Activated T-cell treated with anti-CD3 and anti-CD28 coated beads, Interleukin-2, amount 50 U/mL, for 4 hours (primary cell): Measurements from ENCODE around the gene HLA-DOA. TPM values are rescaled to one million over a fixed set of nuclear protein-coding genes. Genes with fewer than 3 reads are reported as not detected.

ENCODE experiments used
- ATAC-seq, 2 donors: fragments of 200-7000 bp; cut with Tn5 transposase; one replicate each; pipeline ENCODE4 v1.10.0; 2021
- DNase-seq: peaks from one replicate; pipeline ENCODE4 v3.0.0-alpha.2; 2020
- H3K27me3 Mint-ChIP-seq: one replicate; pipeline ENCODE4 v1.8.0; 2021; ENCODE audit warnings: low read depth, mixed read lengths
- H3K36me3 Mint-ChIP-seq: one replicate; pipeline ENCODE4 v1.8.0; 2022; ENCODE audit warnings: mixed read lengths; ENCODE audit not compliant: insufficient read depth
- H3K4me1 Mint-ChIP-seq: one replicate; pipeline ENCODE4 v1.8.0; 2021; ENCODE audit warnings: low read depth, mixed read lengths
- H3K4me3 Mint-ChIP-seq: one replicate; pipeline ENCODE4 v1.8.0; 2021; ENCODE audit warnings: mild to moderate bottlenecking, moderate library complexity, mixed read lengths
- H3K9me3 Mint-ChIP-seq: one replicate; pipeline ENCODE4 v1.8.0; 2021; ENCODE audit warnings: mixed read lengths
- total RNA-seq, 3 donors: library from RNA; stranded (reverse); gene quantifications; one replicate each; pipeline ENCODE4 v1.2.1, GENCODE V29; 2021

Gene HLA-DOA
- total RNA-seq, 3 donors from 2014 or later = 2.0 to 2.1 (median 2.1) TPM

DNA sequence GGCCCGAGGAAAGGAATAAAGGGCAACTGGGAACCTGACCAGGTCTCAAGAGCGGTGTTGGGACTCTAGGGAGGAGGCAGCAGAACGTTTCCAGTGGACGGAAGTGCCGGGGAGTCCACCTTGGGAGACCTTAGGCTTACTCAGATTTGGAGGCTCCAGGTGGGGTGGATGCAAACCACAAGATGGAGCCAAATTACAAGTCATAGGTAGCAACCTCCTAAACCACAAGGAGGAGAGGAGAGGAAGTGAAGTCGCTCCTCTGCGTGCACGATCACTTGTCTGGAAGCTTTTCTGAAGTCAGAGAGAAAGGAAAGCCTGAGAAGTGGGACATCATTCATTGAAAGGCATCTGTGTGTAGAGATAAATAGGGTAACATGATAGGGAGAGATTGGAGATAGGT, 9.3 kb downstream of the HLA-DOA start:
- H3K36me3 Mint-ChIP-seq = no peaks in the 10 kb centered on the region
- no peaks in the 10 kb centered on the region for H3K9me3 Mint-ChIP-seq
- peaks cover 16% of the 10 kb centered on the region for H3K27me3 Mint-ChIP-seq
- DNase-seq = no peak
- H3K4me3 Mint-ChIP-seq = no peak overlapping the region
- H3K4me1 Mint-ChIP-seq = peaks cover 8% of the 10 kb centered on the region
- peak in 1 of 2 donors; percentile 40 for ATAC-seq

GRCh38 chr6:32995448-32995847, 13.9 kb downstream of the HLA-DOA start:
- H3K36me3 Mint-ChIP-seq = no peaks in the 10 kb centered on the region
- H3K4me3 Mint-ChIP-seq = no peak overlapping the region
- H3K4me1 Mint-ChIP-seq = peaks cover 6% of the 10 kb centered on the region
- H3K9me3 Mint-ChIP-seq = no peaks in the 10 kb centered on the region
- ATAC-seq (no peak), DNase-seq (no peak)
- peaks cover 6% of the 10 kb centered on the region for H3K27me3 Mint-ChIP-seq

- H3K9me3 Mint-ChIP-seq = no peaks in the 10 kb centered on the region
- ATAC-seq (no peak), DNase-seq (no peak)
- H3K4me1 Mint-ChIP-seq = no peaks in the 10 kb centered on the region
- no peaks in the 10 kb centered on the region for H3K36me3 Mint-ChIP-seq
- no peak overlapping the region for H3K4me3 Mint-ChIP-seq
- peaks cover 2% of the 10 kb centered on the region for H3K27me3 Mint-ChIP-seq
These were observed 15.9 kb downstream of the HLA-DOA start for GRCh38 chr6:32993363-32993973.

GRCh38 chr6:32991972-32992371, 17.4 kb downstream of the HLA-DOA start:
- ATAC-seq (no peak), DNase-seq (no peak)
- no peaks in the 10 kb centered on the region for H3K36me3 Mint-ChIP-seq
- H3K9me3 Mint-ChIP-seq = no peaks in the 10 kb centered on the region
- H3K4me1 Mint-ChIP-seq = no peaks in the 10 kb centered on the region
- H3K4me3 Mint-ChIP-seq = no peak overlapping the region
- H3K27me3 Mint-ChIP-seq = no peaks in the 10 kb centered on the region

DNA sequence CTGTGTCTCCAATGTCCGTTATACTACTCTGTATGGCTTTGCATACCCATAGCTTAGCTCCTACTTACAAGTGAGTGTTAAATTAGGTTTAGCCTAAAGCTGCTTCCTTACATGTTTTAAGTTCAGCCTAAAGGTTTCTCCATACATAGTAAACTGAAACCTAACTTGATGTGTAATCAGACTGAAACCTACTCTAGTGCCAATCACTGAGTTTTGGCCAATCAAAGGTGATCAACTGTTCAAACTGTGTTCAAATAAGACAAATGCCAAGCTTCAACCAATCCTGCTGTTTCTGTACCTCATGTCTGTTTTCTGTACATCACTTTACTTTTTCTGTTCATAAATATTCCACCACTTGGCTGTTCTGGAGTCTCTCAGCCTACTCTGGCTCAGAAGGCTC, 20.0 kb downstream of the HLA-DOA start:
- DNase-seq = no peak
- H3K4me3 Mint-ChIP-seq = no peak overlapping the region
- ATAC-seq = peak; percentile 32 to 41
- peaks cover 4% of the 10 kb centered on the region for H3K4me1 Mint-ChIP-seq
- no peaks in the 10 kb centered on the region for H3K36me3 Mint-ChIP-seq
- no peaks in the 10 kb centered on the region for H3K27me3 Mint-ChIP-seq
- no peaks in the 10 kb centered on the region for H3K9me3 Mint-ChIP-seq

DNA sequence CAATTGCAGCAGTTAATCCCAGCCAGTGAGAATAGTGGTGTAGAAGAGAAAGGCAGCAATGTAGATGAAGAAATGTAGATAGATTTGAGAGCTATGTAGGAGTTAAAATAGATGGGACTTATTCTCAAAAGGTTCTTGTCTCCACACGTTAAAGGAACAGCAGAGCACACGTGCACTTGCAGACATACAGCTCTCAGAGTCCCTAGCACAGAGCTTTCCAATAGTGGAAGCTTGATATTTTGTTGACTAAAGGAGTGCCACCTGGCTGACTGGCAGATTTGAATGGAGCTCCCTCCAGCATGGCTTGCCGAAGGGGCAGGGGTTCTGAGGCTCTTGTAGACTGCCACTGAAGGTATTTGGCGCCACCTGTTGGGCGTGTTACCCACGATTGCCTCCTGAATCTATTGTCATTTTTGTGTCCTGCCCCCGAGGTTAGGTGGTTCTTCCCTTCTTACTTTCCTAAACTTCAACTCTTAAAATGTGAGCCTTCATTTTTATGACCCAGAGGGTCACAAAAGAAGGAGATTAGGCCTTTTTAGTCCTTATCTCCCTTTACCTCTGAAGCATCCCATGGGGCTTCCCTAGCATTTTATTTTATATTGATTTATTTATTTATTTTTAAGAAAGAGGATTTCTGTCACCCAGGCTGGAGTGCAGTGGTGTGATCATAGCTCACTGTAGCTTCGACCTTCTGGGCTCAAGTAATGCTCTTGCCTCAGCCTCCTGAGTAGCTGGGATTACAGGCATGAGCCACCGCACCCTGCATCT, 24.6 kb downstream of the HLA-DOA start:
- Mint-ChIP-seq H3K27me3 (no peaks in the 10 kb centered on the region), H3K4me1 (peaks cover 27% of the 10 kb centered on the region), H3K9me3 (no peaks in the 10 kb centered on the region), H3K4me3 (no peak overlapping the region), H3K36me3 (peaks cover 24% of the 10 kb centered on the region)
- ATAC-seq (peak; percentile 73 to 74), DNase-seq (peak; percentile 89)

- peaks cover 29% of the 10 kb centered on the region for H3K36me3 Mint-ChIP-seq
- no peaks in the 10 kb centered on the region for H3K27me3 Mint-ChIP-seq
- peaks cover 31% of the 10 kb centered on the region for H3K4me1 Mint-ChIP-seq
- no peaks in the 10 kb centered on the region for H3K9me3 Mint-ChIP-seq
- peak; percentile 12 to 22 for ATAC-seq
- no peak overlapping the region for H3K4me3 Mint-ChIP-seq
- no peak for DNase-seq
These were observed 25.3 kb downstream of the HLA-DOA start for GRCh38 chr6:32983964-32984621.

DNA sequence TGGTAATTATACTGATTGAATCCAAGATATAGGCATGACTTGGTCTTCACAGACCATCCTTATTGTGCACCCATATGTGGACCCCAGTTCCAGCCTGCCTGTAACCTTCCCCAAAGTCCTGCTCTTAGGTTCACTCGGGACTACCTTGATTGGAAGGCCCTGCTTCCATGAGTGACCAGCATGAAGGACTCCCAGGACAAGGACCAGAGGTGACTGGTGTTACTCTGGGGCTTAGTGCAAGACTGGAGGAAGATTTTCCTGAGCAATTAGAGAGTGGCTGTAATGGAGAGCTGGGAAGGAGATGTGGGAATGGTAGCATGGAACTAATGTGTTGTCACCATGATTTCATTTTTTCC, 25.9 kb downstream of the HLA-DOA start:
- Mint-ChIP-seq H3K36me3 (peaks cover 32% of the 10 kb centered on the region), H3K4me1 (peaks cover 33% of the 10 kb centered on the region), H3K27me3 (no peaks in the 10 kb centered on the region), H3K4me3 (no peak overlapping the region), H3K9me3 (no peaks in the 10 kb centered on the region)
- no peak for ATAC-seq
- no peak for DNase-seq

DNA sequence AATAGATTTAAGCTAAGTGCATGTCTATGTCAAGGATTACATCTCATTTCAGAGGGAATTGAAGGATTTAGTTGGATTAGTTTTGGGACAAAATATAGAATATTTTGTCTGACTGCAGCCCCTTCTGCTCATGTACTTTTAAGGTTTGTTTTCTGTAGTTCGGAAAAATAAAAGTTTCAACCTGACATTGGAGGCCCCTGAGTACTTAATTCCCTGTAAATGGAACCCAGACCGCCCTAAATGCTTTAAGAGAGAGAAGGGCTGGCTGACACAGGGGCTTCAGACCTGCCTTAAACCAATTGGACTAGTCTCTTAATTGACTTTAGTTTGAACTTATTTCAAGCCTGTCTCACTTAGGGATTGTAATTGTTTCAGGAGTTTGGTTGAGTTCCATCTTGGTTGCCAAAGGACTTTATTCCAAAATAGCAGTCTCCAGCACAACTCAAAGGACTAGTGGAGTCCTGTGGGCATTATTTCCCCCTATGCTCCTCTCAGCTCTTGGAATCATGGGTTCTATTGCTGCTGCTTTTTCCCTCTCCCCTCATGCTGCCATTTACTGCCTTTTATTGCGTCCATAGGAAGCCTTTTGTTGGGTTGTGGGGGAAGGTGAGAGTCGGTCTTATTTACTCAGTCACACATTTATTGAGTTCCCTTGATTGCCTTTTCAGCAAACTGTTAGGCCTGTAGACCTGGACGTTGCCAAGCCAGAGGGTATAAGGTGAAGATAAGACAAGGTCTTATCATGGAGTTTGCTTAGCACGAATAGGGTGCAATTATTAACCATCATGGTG, 26.5 kb downstream of the HLA-DOA start:
- no peak for ATAC-seq
- Mint-ChIP-seq H3K27me3 (no peaks in the 10 kb centered on the region), H3K9me3 (no peaks in the 10 kb centered on the region), H3K36me3 (peaks cover 37% of the 10 kb centered on the region), H3K4me3 (no peak overlapping the region), H3K4me1 (peaks cover 37% of the 10 kb centered on the region)
- DNase-seq = no peak

GRCh38 chr6:32982084-32982701, 27.2 kb downstream of the HLA-DOA start:
- H3K9me3 Mint-ChIP-seq = no peaks in the 10 kb centered on the region
- no peak for DNase-seq
- peaks cover 44% of the 10 kb centered on the region for H3K36me3 Mint-ChIP-seq
- H3K4me1 Mint-ChIP-seq = peaks cover 44% of the 10 kb centered on the region
- no peak overlapping the region for H3K4me3 Mint-ChIP-seq
- peak in 1 of 2 donors; percentile 8 for ATAC-seq
- H3K27me3 Mint-ChIP-seq = no peaks in the 10 kb centered on the region

DNA sequence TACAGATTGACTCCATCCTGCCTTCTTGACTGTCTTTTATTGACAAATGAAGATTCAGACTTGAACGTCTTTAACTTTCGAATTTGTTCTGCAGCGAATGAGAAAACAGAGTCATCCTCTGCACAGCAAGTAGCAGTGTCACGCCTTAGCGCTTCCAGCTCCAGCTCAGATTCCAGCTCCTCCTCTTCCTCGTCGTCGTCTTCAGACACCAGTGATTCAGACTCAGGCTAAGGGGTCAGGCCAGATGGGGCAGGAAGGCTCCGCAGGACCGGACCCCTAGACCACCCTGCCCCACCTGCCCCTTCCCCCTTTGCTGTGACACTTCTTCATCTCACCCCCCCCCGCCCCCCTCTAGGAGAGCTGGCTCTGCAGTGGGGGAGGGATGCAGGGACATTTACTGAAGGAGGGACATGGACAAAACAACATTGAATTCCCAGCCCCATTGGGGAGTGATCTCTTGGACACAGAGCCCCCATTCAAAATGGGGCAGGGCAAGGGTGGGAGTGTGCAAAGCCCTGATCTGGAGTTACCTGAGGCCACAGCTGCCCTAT, 28.8 kb downstream of the HLA-DOA start:
- Mint-ChIP-seq H3K27me3 (no peaks in the 10 kb centered on the region), H3K36me3 (peaks cover 58% of the 10 kb centered on the region), H3K4me1 (peaks cover 60% of the 10 kb centered on the region), H3K4me3 (no peak overlapping the region), H3K9me3 (no peaks in the 10 kb centered on the region)
- no peak for ATAC-seq
- no peak for DNase-seq

DNA sequence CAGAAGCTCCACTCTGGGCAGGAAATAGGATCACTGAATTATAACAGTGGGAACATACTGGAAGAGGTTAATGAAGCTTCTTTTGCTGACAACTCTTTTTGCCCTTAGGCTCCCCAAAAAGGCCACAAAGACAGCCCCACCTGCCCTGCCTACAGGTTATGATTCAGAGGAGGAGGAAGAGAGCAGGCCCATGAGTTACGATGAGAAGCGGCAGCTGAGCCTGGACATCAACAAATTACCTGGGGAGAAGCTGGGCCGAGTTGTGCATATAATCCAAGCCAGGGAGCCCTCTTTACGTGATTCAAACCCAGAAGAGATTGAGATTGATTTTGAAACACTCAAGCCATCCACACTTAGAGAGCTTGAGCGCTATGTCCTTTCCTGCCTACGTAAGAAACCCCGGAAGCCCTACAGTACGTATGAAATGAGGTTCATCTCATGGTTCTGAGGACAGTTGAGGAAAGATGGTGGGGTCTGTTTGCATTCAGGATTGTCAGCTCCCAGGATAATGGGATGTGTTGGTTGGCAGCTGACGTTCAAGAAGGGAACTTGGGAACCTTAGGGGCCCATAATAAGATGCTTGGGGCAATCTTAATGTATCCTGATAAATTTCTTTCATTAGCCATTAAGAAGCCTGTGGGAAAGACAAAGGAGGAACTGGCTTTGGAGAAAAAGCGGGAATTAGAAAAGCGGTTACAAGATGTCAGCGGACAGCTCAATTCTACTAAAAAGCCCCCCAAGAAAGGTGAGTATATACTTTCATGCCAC, 29.5 kb downstream of the HLA-DOA start:
- Mint-ChIP-seq H3K36me3 (peaks cover 65% of the 10 kb centered on the region), H3K4me3 (no peak overlapping the region), H3K9me3 (no peaks in the 10 kb centered on the region), H3K4me1 (peaks cover 66% of the 10 kb centered on the region), H3K27me3 (no peaks in the 10 kb centered on the region)
- no peak for DNase-seq
- no peak for ATAC-seq

DNA sequence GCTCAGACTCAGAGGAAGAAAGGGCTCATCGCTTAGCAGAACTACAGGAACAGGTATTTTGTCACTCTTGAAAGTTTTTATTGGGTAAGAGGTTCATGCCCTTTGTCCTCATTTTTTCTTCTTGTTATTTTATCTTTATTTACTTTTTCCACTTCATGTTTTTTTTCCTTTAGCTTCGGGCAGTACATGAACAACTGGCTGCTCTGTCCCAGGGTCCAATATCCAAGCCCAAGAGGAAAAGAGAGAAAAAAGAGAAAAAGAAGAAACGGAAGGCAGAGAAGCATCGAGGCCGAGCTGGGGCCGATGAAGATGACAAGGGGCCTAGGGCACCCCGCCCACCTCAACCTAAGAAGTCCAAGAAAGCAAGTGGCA, 31.5 kb downstream of the HLA-DOA start:
- ATAC-seq (no peak), DNase-seq (no peak)
- Mint-ChIP-seq H3K4me1 (peaks cover 50% of the 10 kb centered on the region), H3K36me3 (peaks cover 85% of the 10 kb centered on the region), H3K27me3 (no peaks in the 10 kb centered on the region), H3K9me3 (no peaks in the 10 kb centered on the region), H3K4me3 (peak overlapping the region; percentile 62)
